Measurements from ENCODE around the gene IL1RAPL1.
A peak's percentile ranks its signal among the peaks of the same experiment; 100 is the strongest.

- TF ChIP-seq TAF1 (IDR thresholded peaks at IDR 0.05; ENCODE audit: low read depth) (no peak), CTCF (IDR thresholded peaks at IDR 0.05; ENCODE audit: poor library complexity, severe bottlenecking) (peak; percentile 63), RAD21 (conservative IDR thresholded peaks at IDR 0.05) (peak; percentile 72), MXI1 (conservative IDR thresholded peaks at IDR 0.05; ENCODE audit: poor library complexity, severe bottlenecking) (no peak)
Observed at GRCh38 chrX:29090811-29091210, 503.6 kb downstream of the IL1RAPL1 start.
